ENCODE data around the gene ARHGAP24. TPM values are rescaled to one million over a fixed set of nuclear protein-coding genes. Genes with fewer than 3 reads are reported as not detected.

Gene ARHGAP24
- total RNA-seq, 1 donor from 2014 or later = 1.5 TPM

DNA sequence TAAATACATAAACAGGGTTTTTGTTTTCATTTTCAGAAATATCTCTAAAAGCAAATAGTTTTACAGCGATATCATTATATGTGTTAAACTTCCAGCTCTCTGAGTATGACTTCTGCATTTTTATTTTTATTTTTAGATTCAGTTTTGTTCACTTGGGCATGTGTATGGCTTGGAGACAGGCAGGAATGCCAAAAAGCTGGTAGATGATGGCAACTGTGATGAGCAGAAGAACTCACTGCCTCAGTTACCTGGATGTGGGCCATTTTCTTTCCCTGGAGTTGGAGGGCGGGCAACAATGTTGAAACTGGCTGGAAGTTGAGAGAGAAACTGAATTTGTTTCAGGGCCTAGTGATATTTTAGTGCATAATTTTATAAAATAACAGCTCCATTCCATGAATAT, 266.4 kb downstream of the ARHGAP24 start:
- H3K4me3 Mint-ChIP-seq = no peak overlapping the region
- DNase-seq (ENCODE audit: low read depth, low spot score) = no peak
- TF ChIP-seq, protein P1, sequence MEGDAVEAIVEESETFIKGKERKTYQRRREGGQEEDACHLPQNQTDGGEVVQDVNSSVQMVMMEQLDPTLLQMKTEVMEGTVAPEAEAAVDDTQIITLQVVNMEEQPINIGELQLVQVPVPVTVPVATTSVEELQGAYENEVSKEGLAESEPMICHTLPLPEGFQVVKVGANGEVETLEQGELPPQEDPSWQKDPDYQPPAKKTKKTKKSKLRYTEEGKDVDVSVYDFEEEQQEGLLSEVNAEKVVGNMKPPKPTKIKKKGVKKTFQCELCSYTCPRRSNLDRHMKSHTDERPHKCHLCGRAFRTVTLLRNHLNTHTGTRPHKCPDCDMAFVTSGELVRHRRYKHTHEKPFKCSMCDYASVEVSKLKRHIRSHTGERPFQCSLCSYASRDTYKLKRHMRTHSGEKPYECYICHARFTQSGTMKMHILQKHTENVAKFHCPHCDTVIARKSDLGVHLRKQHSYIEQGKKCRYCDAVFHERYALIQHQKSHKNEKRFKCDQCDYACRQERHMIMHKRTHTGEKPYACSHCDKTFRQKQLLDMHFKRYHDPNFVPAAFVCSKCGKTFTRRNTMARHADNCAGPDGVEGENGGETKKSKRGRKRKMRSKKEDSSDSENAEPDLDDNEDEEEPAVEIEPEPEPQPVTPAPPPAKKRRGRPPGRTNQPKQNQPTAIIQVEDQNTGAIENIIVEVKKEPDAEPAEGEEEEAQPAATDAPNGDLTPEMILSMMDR (conservative IDR thresholded peaks at IDR 0.05) = no peak
- H3K27ac Mint-ChIP-seq (ENCODE audit: unreplicated experiment) = no peak overlapping the region
- no peaks in the 10 kb centered on the region for H3K27me3 Mint-ChIP-seq (ENCODE audit: low read depth)
- H3K36me3 Mint-ChIP-seq (ENCODE audit: low read depth) = no peaks in the 10 kb centered on the region
- peaks cover 22% of the 10 kb centered on the region for H3K4me1 Mint-ChIP-seq
- no peaks in the 10 kb centered on the region for H3K9me3 Mint-ChIP-seq

DNA sequence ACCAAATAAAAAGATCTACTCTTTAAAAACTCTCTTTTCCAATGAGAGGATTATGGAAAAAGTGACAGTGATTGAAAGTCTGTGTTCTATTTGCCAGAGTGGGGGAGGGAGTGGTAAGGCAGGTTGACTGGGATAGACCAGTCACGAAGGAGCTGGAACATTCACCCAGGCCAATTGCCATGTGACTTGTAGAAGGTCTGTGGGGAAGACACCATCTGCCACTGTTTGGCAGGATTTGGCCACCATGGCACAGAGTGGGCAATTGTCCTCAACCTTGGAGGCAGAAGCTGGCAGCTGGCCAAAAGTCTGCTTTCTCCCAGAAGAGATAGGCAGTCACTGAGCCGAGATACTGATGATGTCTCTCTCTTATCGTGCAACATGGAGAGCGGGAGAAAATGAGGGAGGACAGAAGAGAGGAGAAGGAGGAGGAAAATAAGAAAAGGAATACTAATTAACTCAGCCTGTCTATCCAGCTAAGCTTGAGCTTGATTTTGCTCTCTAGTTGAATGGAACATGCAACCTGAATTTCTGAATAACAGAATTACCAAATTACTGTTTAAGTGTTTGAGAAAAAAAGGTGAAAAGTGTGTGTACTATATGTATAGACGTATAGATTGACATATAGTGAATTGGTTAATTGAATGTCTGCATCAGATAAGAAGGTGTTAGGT, 267.1 kb downstream of the ARHGAP24 start:
- H3K27ac Mint-ChIP-seq (ENCODE audit: unreplicated experiment) = no peak overlapping the region
- H3K4me3 Mint-ChIP-seq = no peak overlapping the region
- H3K36me3 Mint-ChIP-seq (ENCODE audit: low read depth) = no peaks in the 10 kb centered on the region
- no peak for DNase-seq (ENCODE audit: low read depth, low spot score)
- no peaks in the 10 kb centered on the region for H3K9me3 Mint-ChIP-seq
- TF ChIP-seq, protein P1 (conservative IDR thresholded peaks at IDR 0.05) = no peak
- H3K4me1 Mint-ChIP-seq = peaks cover 22% of the 10 kb centered on the region
- H3K27me3 Mint-ChIP-seq (ENCODE audit: low read depth) = no peaks in the 10 kb centered on the region

DNA sequence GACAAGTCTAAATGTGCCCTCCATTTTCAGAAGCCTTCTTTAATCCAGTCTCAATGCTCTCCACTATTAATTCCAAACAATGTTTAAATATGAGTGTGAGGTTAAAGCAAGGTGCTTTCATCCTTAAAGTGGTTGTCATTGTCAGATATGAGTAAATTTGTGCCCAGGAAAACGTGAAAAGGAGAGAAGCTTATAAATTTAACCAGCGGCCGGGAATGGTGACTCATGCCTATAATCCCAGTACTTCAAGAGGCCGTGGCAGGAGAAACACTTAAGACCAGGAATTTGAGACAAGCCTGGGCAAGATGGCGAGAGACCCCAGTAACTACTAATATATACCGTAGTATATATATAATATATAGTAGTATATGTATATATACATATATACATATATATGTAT, 270.0 kb downstream of the ARHGAP24 start:
- no peak overlapping the region for H3K27ac Mint-ChIP-seq (ENCODE audit: unreplicated experiment)
- H3K4me1 Mint-ChIP-seq = peaks cover 22% of the 10 kb centered on the region
- H3K36me3 Mint-ChIP-seq (ENCODE audit: low read depth) = no peaks in the 10 kb centered on the region
- no peak overlapping the region for H3K4me3 Mint-ChIP-seq
- no peaks in the 10 kb centered on the region for H3K27me3 Mint-ChIP-seq (ENCODE audit: low read depth)
- no peak for DNase-seq (ENCODE audit: low read depth, low spot score)
- H3K9me3 Mint-ChIP-seq = no peaks in the 10 kb centered on the region
- TF ChIP-seq, protein P1 (conservative IDR thresholded peaks at IDR 0.05) = no peak

DNA sequence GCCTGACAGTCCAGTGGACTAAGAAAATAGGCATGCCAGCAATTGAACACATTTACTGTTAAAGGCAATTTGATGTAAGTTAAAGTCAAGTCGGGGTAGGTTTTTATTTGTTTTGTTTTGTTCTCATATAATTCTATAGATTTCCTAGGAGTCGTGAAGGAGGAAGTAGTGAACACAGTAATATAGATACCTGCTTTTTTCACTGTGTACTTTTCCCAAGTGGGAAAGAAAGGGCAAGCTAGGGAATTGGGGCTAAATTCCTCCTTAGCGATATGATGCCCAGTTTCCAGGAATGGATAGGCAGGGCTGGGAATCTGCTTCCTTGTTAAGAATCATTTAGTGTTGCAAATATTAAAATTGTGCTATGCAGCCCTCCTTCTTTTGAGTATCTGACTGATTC, 271.0 kb downstream of the ARHGAP24 start:
- TF ChIP-seq, protein P1 (conservative IDR thresholded peaks at IDR 0.05) = no peak
- H3K36me3 Mint-ChIP-seq (ENCODE audit: low read depth) = no peaks in the 10 kb centered on the region
- no peak overlapping the region for H3K4me3 Mint-ChIP-seq
- no peak overlapping the region for H3K27ac Mint-ChIP-seq (ENCODE audit: unreplicated experiment)
- H3K27me3 Mint-ChIP-seq (ENCODE audit: low read depth) = no peaks in the 10 kb centered on the region
- H3K4me1 Mint-ChIP-seq = peaks cover 16% of the 10 kb centered on the region
- no peak for DNase-seq (ENCODE audit: low read depth, low spot score)
- no peaks in the 10 kb centered on the region for H3K9me3 Mint-ChIP-seq

DNA sequence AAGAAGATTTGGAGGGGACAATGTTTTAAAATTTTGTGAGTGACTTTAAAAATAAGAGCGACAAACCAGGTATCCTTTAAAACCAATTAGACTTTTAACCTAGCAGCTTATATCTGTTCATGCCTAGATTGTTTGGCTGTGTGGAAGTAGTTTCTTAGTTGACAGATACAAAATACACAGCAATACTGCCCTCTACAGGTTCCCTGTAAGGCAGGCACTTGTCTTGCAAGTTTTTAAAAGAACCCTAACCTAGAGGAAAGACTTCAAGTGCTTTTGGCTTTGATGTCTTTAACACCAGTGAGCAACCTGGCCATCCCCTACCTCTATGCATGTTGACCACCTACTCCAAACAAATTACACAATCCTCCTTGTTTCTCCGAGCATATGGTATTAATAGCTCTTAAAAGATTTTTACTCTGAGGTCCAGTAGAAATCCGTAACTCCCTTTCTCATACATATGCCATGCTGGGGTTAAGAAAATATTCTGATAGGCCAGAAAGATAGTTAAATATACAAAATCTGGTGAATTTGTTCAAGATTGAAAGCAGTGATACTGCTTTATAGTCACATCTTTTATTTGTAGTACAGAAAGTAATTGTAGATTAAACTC, 273.0 kb downstream of the ARHGAP24 start:
- TF ChIP-seq, protein P1 (conservative IDR thresholded peaks at IDR 0.05) = peak; percentile 94
- no peak overlapping the region for H3K27ac Mint-ChIP-seq (ENCODE audit: unreplicated experiment)
- no peak overlapping the region for H3K4me3 Mint-ChIP-seq
- H3K36me3 Mint-ChIP-seq (ENCODE audit: low read depth) = no peaks in the 10 kb centered on the region
- peak; percentile 9 for DNase-seq (ENCODE audit: low read depth, low spot score)
- no peaks in the 10 kb centered on the region for H3K27me3 Mint-ChIP-seq (ENCODE audit: low read depth)
- peaks cover 5% of the 10 kb centered on the region for H3K4me1 Mint-ChIP-seq
- H3K9me3 Mint-ChIP-seq = no peaks in the 10 kb centered on the region

Measured in neural crest cell (in vitro differentiated cells).